WERI-Rb-1 (cell line): ENCODE results near the gene LPCAT1.
A peak's percentile ranks its signal among the peaks of the same experiment; 100 is the strongest.

Experiments used
- DNase-seq: peaks from one replicate; pipeline ENCODE4 v3.0.0-alpha.2; 2020
- H3K27ac ChIP-seq: fragments of 250-450 bp; sonication (Bioruptor Pico); 2 replicates; pipeline ENCODE4 v1.5.1; 2020; ENCODE audit warnings: mild to moderate bottlenecking, moderate library complexity
- H3K27me3 ChIP-seq: fragments of 250-450 bp; sonication (Bioruptor Pico); 2 replicates; pipeline ENCODE4 v1.5.1; 2021; ENCODE audit warnings: mild to moderate bottlenecking, low read depth, moderate library complexity; ENCODE audit not compliant: insufficient read depth, severe bottlenecking
- H3K36me3 ChIP-seq: fragments of 250-450 bp; sonication (Bioruptor Pico); 2 replicates; pipeline ENCODE4 v1.5.1; 2020; ENCODE audit warnings: mild to moderate bottlenecking, moderate library complexity
- H3K4me3 ChIP-seq: 2 replicates; pipeline ENCODE4 v1.5.1; 2011; ENCODE audit warnings: low read depth, mild to moderate bottlenecking, control low read depth, low read length
- H3K9me3 ChIP-seq: fragments of 250-450 bp; sonication (Bioruptor Pico); 2 replicates; pipeline ENCODE4 v1.5.1; 2021; ENCODE audit warnings: mild to moderate bottlenecking, moderate library complexity; ENCODE audit not compliant: severe bottlenecking
- CTCF ChIP-seq: IDR thresholded peaks from 2 replicates; pipeline ENCODE4 v1.5.1; 2011; ENCODE audit warnings: low read depth, mild to moderate bottlenecking, control low read depth, inconsistent platforms, low read length

The LPCAT1 gene

GRCh38 chr5:1508659-1509290 lies 15.0 kb downstream of the LPCAT1 start:
- Histone ChIP-seq H3K27me3 (no peaks in the 10 kb centered on the region), H3K9me3 (no peaks in the 10 kb centered on the region), H3K27ac (peak overlapping the region; percentile 41), H3K36me3 (peaks cover 45% of the 10 kb centered on the region), H3K4me3 (no peak overlapping the region)
- peak; percentile 9 for DNase-seq
- TF ChIP-seq CTCF: no peak

- peaks cover 43% of the 10 kb centered on the region for H3K36me3 ChIP-seq
- no peak overlapping the region for H3K4me3 ChIP-seq
- peak overlapping the region; percentile 41 for H3K27ac ChIP-seq
- no peaks in the 10 kb centered on the region for H3K27me3 ChIP-seq
- TF ChIP-seq CTCF: no peak
- no peaks in the 10 kb centered on the region for H3K9me3 ChIP-seq
- peak; percentile 81 for DNase-seq
These were observed 15.7 kb downstream of the LPCAT1 start for GRCh38 chr5:1507961-1508658.

GRCh38 chr5:1507457-1507856 lies 16.3 kb downstream of the LPCAT1 start:
- no peak for DNase-seq
- Histone ChIP-seq H3K4me3 (no peak overlapping the region), H3K36me3 (peaks cover 36% of the 10 kb centered on the region), H3K27me3 (no peaks in the 10 kb centered on the region), H3K9me3 (no peaks in the 10 kb centered on the region), H3K27ac (peak overlapping the region; percentile 41)
- no peak for TF ChIP-seq CTCF

GRCh38 chr5:1507014-1507375 lies 16.8 kb downstream of the LPCAT1 start:
- peaks cover 33% of the 10 kb centered on the region for H3K36me3 ChIP-seq
- peak; percentile 71 for DNase-seq
- H3K27ac ChIP-seq: peak overlapping the region; percentile 41
- TF ChIP-seq CTCF: no peak
- H3K27me3 ChIP-seq: no peaks in the 10 kb centered on the region
- H3K9me3 ChIP-seq: no peaks in the 10 kb centered on the region
- H3K4me3 ChIP-seq: no peak overlapping the region

- Histone ChIP-seq H3K9me3 (no peaks in the 10 kb centered on the region), H3K4me3 (no peak overlapping the region), H3K27ac (peak overlapping the region; percentile 41), H3K36me3 (peaks cover 33% of the 10 kb centered on the region), H3K27me3 (no peaks in the 10 kb centered on the region)
- DNase-seq: no peak
- TF ChIP-seq CTCF: no peak
These were observed 17.3 kb downstream of the LPCAT1 start for GRCh38 chr5:1506242-1507013.
